ENCODE data around the gene ERCC6.

ERCC6 gene

GRCh38 chr10:49486009-49486408, 52.9 kb downstream of the ERCC6 start:
- TF ChIP-seq CTCF (IDR thresholded peaks at IDR 0.05; ENCODE audit: low read depth, low read length): no peak

GRCh38 chr10:49484486-49485235, 54.3 kb downstream of the ERCC6 start:
- no peak for DNase-seq (ENCODE audit: extremely low read depth, low read depth)
- no peak for TF ChIP-seq CTCF (IDR thresholded peaks at IDR 0.05; ENCODE audit: low read depth, low read length)

More at GRCh38 chr10:49486009-49486408, 52.9 kb downstream of the ERCC6 start:
- DNase-seq (ENCODE audit: extremely low read depth, low read depth): no peak

GRCh38 chr10:49478819-49479218, 60.1 kb downstream of the ERCC6 start:
- no peak for DNase-seq (ENCODE audit: extremely low read depth, low read depth)
- TF ChIP-seq CTCF (IDR thresholded peaks at IDR 0.05; ENCODE audit: low read depth, low read length): no peak

GRCh38 chr10:49474901-49475300, 64.0 kb downstream of the ERCC6 start:
- DNase-seq (ENCODE audit: extremely low read depth, low read depth): no peak
- TF ChIP-seq CTCF (IDR thresholded peaks at IDR 0.05; ENCODE audit: low read depth, low read length): no peak

- no peak for TF ChIP-seq CTCF (IDR thresholded peaks at IDR 0.05; ENCODE audit: low read depth, low read length)
- no peak for DNase-seq (ENCODE audit: extremely low read depth, low read depth)
These were observed 67.4 kb downstream of the ERCC6 start for GRCh38 chr10:49471532-49471931.

GRCh38 chr10:49465736-49466135, 73.2 kb downstream of the ERCC6 start:
- no peak for DNase-seq (ENCODE audit: extremely low read depth, low read depth)
- no peak for TF ChIP-seq CTCF (IDR thresholded peaks at IDR 0.05; ENCODE audit: low read depth, low read length)
